Activated CD8-positive, alpha-beta T cell treated with anti-CD3 and anti-CD28 coated beads, Interleukin-2, amount 10 ng/mL, durations not matched to agents 7 days and 5 days (primary cell): ENCODE results near the gene WDPCP. TPM values are rescaled to one million over a fixed set of nuclear protein-coding genes. Genes with fewer than 3 reads are reported as not detected.
"Not testable (repeated sequence)": the region's sequence is repeated elsewhere in the genome, so short reads cannot be mapped to it uniquely, and the experiment has no call there.

Source experiments
- ATAC-seq: fragments of 150-1000 bp; cut with Tn5 transposase; one replicate; pipeline ENCODE4 v1.10.0; 2021; ENCODE audit warnings: moderate library complexity
- CTCF ChIA-PET: fragments of 350-600 bp; sonication (Branson Sonifier 250); formaldehyde crosslinking; loops from one replicate; lab custom pipeline; 2021; ENCODE audit warnings: antibody characterized with exemption; lab: Charles Lee
- POLR2A ChIA-PET: fragments of 350-600 bp; sonication (Branson Sonifier 250); formaldehyde crosslinking; loops from one replicate; lab custom pipeline; 2021; ENCODE audit warnings: antibody characterized with exemption; lab: Charles Lee
- DNase-seq: peaks from one replicate; pipeline ENCODE4 v3.0.0-alpha.2; 2020
- H3K27ac Mint-ChIP-seq: one replicate; pipeline ENCODE4 v1.8.0; 2021; ENCODE audit warnings: mild to moderate bottlenecking, mixed read lengths
- H3K27me3 Mint-ChIP-seq: one replicate; pipeline ENCODE4 v1.8.0; 2021; ENCODE audit warnings: low read depth, mixed read lengths
- H3K36me3 Mint-ChIP-seq: one replicate; pipeline ENCODE4 v1.8.0; 2021; ENCODE audit warnings: low read depth, mixed read lengths
- H3K4me1 Mint-ChIP-seq: one replicate; pipeline ENCODE4 v1.8.0; 2021; ENCODE audit warnings: low read depth, mixed read lengths
- H3K4me3 Mint-ChIP-seq: one replicate; pipeline ENCODE4 v1.8.0; 2021; ENCODE audit warnings: mild to moderate bottlenecking, mixed read lengths
- H3K9me3 Mint-ChIP-seq: one replicate; pipeline ENCODE4 v1.8.0; 2022; ENCODE audit warnings: mixed read lengths; ENCODE audit not compliant: insufficient read depth
- total RNA-seq, 2 experiments: library from RNA; stranded (reverse); gene quantifications; one replicate each; pipeline ENCODE4 v1.2.3, GENCODE V29; 2021

Gene WDPCP
- total RNA-seq, 2 experiments from 2014 or later, result 7.6 to 8.8 TPM

DNA sequence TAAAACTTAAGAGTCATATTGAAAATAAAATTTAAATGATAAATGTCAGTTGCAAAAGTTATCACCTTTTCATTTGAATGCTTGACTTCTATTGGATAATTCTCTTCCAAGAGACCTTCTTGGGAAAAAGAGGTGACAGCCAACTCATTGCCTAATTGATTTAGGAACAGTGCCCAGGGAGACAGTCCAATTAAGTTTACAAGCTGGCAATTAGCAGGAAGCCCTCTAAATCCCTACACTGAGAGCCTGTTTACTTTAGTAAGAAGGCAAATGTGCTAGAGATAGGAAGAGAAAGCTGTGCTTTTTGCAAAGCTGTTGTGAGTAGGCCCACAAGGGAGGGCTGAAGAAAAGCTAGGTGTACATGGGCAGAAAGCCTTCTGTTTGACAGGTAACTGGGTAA, 189.1 kb downstream of the WDPCP start:
- H3K36me3 Mint-ChIP-seq, result no peaks in the 10 kb centered on the region
- no peak overlapping the region for H3K4me3 Mint-ChIP-seq
- H3K4me1 Mint-ChIP-seq, result no peaks in the 10 kb centered on the region
- no peak for DNase-seq
- peaks cover 11% of the 10 kb centered on the region for H3K9me3 Mint-ChIP-seq
- no peak for ATAC-seq
- CTCF ChIA-PET, result no interaction called here
- POLR2A ChIA-PET, result no interaction called here
- no peak overlapping the region for H3K27ac Mint-ChIP-seq
- H3K27me3 Mint-ChIP-seq, result no peaks in the 10 kb centered on the region

DNA sequence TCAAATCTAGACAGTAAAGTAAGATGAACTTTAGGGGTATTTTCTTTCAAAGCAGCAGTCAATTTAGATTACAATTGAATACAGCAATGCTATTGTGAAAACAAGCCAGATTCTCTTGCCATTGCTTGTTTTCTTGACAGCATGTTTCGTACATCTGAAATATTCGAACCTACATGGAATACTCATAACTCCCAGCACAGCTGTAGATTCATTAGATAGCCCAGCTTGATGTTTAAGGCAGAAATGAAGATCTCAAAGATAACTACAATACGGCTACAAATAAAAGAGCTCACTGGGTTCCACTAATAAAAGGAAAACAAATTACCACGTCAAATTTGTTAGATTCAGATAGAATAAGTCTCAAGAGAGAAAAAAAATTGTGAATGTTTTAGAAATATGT, 208.8 kb downstream of the WDPCP start:
- Mint-ChIP-seq H3K4me3 (no peak overlapping the region), H3K36me3 (no peaks in the 10 kb centered on the region), H3K9me3 (no peaks in the 10 kb centered on the region), H3K27me3 (no peaks in the 10 kb centered on the region), H3K4me1 (peaks cover 3% of the 10 kb centered on the region), H3K27ac (no peak overlapping the region)
- no peak for ATAC-seq
- ChIA-PET CTCF (no interaction called here), POLR2A (no interaction called here)
- no peak for DNase-seq

- peaks cover 3% of the 10 kb centered on the region for H3K4me1 Mint-ChIP-seq
- no peaks in the 10 kb centered on the region for H3K27me3 Mint-ChIP-seq
- ChIA-PET CTCF (no interaction called here), POLR2A (no interaction called here)
- ATAC-seq (no peak), DNase-seq (no peak)
- no peak overlapping the region for H3K4me3 Mint-ChIP-seq
- no peaks in the 10 kb centered on the region for H3K36me3 Mint-ChIP-seq
- no peaks in the 10 kb centered on the region for H3K9me3 Mint-ChIP-seq
- no peak overlapping the region for H3K27ac Mint-ChIP-seq
Measured at GRCh38 chr2:63378589-63378988, 209.7 kb downstream of the WDPCP start.

GRCh38 chr2:63374341-63374740, 213.9 kb downstream of the WDPCP start:
- H3K9me3 Mint-ChIP-seq, result no peaks in the 10 kb centered on the region
- H3K4me3 Mint-ChIP-seq, result no peak overlapping the region
- no peak for ATAC-seq
- ChIA-PET CTCF (no interaction called here), POLR2A (no interaction called here)
- H3K4me1 Mint-ChIP-seq, result peaks cover 3% of the 10 kb centered on the region
- no peak overlapping the region for H3K27ac Mint-ChIP-seq
- DNase-seq, result no peak
- H3K27me3 Mint-ChIP-seq, result no peaks in the 10 kb centered on the region
- peaks cover 3% of the 10 kb centered on the region for H3K36me3 Mint-ChIP-seq

- peaks cover 3% of the 10 kb centered on the region for H3K36me3 Mint-ChIP-seq
- CTCF ChIA-PET, result no interaction called here
- no peak for ATAC-seq
Measured at GRCh38 chr2:63372549-63372948, 215.7 kb downstream of the WDPCP start.

DNA sequence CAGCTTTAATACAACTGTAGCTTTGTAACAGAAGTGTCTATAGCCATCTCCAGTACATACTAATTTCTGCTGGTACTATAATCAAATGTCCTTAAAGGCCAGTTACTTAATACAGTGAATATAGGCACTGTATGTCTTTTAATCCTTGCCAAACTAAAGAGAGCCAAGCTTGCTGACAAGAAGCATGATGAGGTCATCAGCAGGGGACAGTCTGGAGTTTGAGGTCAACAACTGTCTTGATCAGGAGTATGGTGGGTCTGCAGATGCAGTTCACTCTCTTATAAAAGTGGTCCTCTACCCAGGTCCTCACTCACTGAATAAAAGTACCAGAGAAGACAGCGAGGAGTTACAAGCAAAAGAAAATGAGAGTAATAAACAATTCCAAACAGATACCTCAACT, 219.1 kb downstream of the WDPCP start:
- no peak for DNase-seq
- H3K9me3 Mint-ChIP-seq, result no peaks in the 10 kb centered on the region
- CTCF ChIA-PET, result no interaction called here
- no peaks in the 10 kb centered on the region for H3K4me1 Mint-ChIP-seq
- ATAC-seq, result no peak
- peaks cover 3% of the 10 kb centered on the region for H3K36me3 Mint-ChIP-seq
- POLR2A ChIA-PET, result no interaction called here
- H3K27me3 Mint-ChIP-seq, result no peaks in the 10 kb centered on the region
- H3K4me3 Mint-ChIP-seq, result no peak overlapping the region
- no peak overlapping the region for H3K27ac Mint-ChIP-seq

More at GRCh38 chr2:63372549-63372948, 215.7 kb downstream of the WDPCP start:
- POLR2A ChIA-PET, result no interaction called here
- Mint-ChIP-seq H3K4me1 (no peaks in the 10 kb centered on the region), H3K27me3 (no peaks in the 10 kb centered on the region), H3K27ac (no peak overlapping the region), H3K4me3 (no peak overlapping the region), H3K9me3 (no peaks in the 10 kb centered on the region)
- no peak for DNase-seq

- ATAC-seq (no peak), DNase-seq (no peak)
- H3K36me3 Mint-ChIP-seq, result no peaks in the 10 kb centered on the region
- ChIA-PET CTCF (no interaction called here), POLR2A (no interaction called here)
- H3K27me3 Mint-ChIP-seq, result no peaks in the 10 kb centered on the region
- peaks cover 9% of the 10 kb centered on the region for H3K9me3 Mint-ChIP-seq
- no peak overlapping the region for H3K27ac Mint-ChIP-seq
- no peak overlapping the region for H3K4me3 Mint-ChIP-seq
- H3K4me1 Mint-ChIP-seq, result peaks cover 7% of the 10 kb centered on the region
Measured at GRCh38 chr2:63364866-63365265, 223.4 kb downstream of the WDPCP start.

GRCh38 chr2:63357722-63358121, 230.6 kb downstream of the WDPCP start:
- H3K27ac Mint-ChIP-seq, H3K4me3 Mint-ChIP-seq, H3K36me3 Mint-ChIP-seq, H3K4me1 Mint-ChIP-seq, CTCF ChIA-PET, ATAC-seq, H3K27me3 Mint-ChIP-seq, POLR2A ChIA-PET, DNase-seq: not testable (repeated sequence)
- H3K9me3 Mint-ChIP-seq, result peaks cover 20% of the 10 kb centered on the region

DNA sequence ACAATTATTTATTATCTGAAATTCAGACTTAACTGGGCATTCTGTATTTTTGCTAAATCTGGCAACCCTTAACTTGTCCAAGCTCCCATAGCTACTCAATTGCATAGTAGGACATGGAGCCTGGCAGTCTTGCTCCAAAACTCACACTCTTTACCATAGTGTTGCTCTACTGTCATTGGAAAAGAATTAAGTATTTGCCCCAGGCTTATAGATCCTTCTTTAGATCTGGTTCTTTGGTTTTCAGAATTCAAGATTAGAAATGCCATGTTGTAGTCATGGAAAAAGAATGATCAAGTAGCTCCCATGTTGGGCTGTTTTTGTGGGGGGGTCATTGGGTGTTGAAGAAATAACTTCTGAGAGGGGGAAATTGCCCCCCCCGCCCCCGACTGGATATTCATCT, 240.9 kb downstream of the WDPCP start:
- ChIA-PET CTCF (no interaction called here), POLR2A (no interaction called here)
- Mint-ChIP-seq H3K36me3 (no peaks in the 10 kb centered on the region), H3K27ac (no peak overlapping the region), H3K4me1 (no peaks in the 10 kb centered on the region), H3K4me3 (no peak overlapping the region), H3K27me3 (no peaks in the 10 kb centered on the region), H3K9me3 (peaks cover 12% of the 10 kb centered on the region)
- no peak for ATAC-seq
- DNase-seq, result no peak

DNA sequence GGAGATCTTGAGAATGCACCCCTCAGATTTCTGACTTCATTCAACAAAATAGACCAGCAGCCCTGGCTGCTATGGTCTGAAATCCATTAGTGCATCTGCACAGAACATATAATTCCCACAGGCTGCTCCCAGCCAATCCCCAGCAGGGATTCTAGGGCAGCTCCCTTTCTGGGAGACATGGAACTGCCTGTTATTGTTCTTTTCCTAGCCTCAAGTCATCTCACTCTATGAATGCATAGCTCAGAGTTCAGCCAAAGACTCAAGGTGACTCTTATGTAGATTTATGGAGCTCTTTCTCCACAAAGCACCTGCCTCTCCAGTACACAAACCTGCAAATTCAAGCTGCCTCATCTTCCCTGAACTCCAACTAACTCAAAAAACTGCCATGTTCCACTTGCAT, 241.9 kb downstream of the WDPCP start:
- H3K27ac Mint-ChIP-seq, result no peak overlapping the region

GRCh38 chr2:63345285-63345633, 243.0 kb downstream of the WDPCP start:
- no peak overlapping the region for H3K27ac Mint-ChIP-seq
- ATAC-seq, result no peak
- POLR2A ChIA-PET, result no interaction called here

More for the DNA sequence above, 241.9 kb downstream of the WDPCP start:
- H3K36me3 Mint-ChIP-seq, result no peaks in the 10 kb centered on the region
- H3K9me3 Mint-ChIP-seq, result peaks cover 15% of the 10 kb centered on the region
- CTCF ChIA-PET, result no interaction called here
- ATAC-seq (no peak), DNase-seq (no peak)
- POLR2A ChIA-PET, result no interaction called here
- no peaks in the 10 kb centered on the region for H3K27me3 Mint-ChIP-seq
- no peaks in the 10 kb centered on the region for H3K4me1 Mint-ChIP-seq
- no peak overlapping the region for H3K4me3 Mint-ChIP-seq

DNA sequence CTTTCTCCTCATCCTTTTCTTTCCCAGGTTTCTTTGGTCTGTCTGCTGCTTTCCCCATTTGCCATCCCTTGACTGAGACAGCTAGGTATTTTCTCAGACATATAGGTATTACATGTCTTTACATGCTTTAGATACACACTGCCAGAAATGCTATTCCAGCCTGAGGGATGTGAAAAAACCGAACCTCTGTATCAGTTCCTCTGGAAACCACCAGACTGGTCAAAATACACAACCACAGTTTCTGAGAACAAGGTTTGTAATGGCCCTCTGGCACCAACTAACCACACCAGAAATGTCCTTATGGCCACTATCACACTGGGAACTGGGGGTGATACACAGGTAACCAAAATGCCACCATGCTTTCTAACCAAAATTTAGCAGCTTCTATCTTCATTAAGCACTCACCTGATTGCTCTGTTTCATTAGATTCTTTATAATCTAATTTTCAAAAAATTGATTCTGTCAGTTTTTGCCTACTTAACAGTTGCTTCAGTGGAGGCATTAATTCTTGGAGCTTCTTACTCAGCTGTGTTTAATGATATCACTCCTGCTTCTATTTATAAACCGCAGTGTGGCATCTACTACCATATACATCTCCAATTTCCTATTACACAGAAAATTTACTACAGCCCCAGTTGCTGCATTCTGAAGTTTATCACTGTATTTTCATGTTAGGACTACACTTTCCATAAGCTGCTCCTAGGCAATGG, 243.5 kb downstream of the WDPCP start:
- Mint-ChIP-seq H3K36me3 (no peaks in the 10 kb centered on the region), H3K4me3 (no peak overlapping the region), H3K4me1 (no peaks in the 10 kb centered on the region), H3K27me3 (no peaks in the 10 kb centered on the region), H3K9me3 (peaks cover 15% of the 10 kb centered on the region), H3K27ac (no peak overlapping the region)
- ChIA-PET CTCF (interaction anchor here (1.1 kb wide), 1 partner anchor 25 kb away, joined by 3 read pairs; no protein-coding TSS in a partner anchor), POLR2A (no interaction called here)
- no peak for ATAC-seq
- no peak for DNase-seq

More at GRCh38 chr2:63345285-63345633, 243.0 kb downstream of the WDPCP start:
- no peak overlapping the region for H3K4me3 Mint-ChIP-seq
- no peaks in the 10 kb centered on the region for H3K27me3 Mint-ChIP-seq
- H3K36me3 Mint-ChIP-seq, result no peaks in the 10 kb centered on the region
- DNase-seq, result no peak
- peaks cover 15% of the 10 kb centered on the region for H3K9me3 Mint-ChIP-seq
- CTCF ChIA-PET, result no interaction called here
- H3K4me1 Mint-ChIP-seq, result no peaks in the 10 kb centered on the region
